ENCODE results near the gene JMJD7.

The JMJD7 gene

GRCh38 chr15:41866872-41867579, 39.1 kb downstream of the JMJD7 start:
- no peak for DNase-seq

- DNase-seq = no peak
Measured at GRCh38 chr15:41868321-41868720, 40.4 kb downstream of the JMJD7 start.

GRCh38 chr15:41869770-41870688, 42.1 kb downstream of the JMJD7 start:
- DNase-seq = no peak

- DNase-seq = peak; percentile 46
Measured at GRCh38 chr15:41870689-41871081, 42.8 kb downstream of the JMJD7 start.

- DNase-seq = no peak
Measured at GRCh38 chr15:41871175-41871905, 43.4 kb downstream of the JMJD7 start.

GRCh38 chr15:41872166-41872747, 44.4 kb downstream of the JMJD7 start:
- no peak for DNase-seq

- no peak for DNase-seq
Measured at GRCh38 chr15:41873711-41874110, 45.8 kb downstream of the JMJD7 start.

GRCh38 chr15:41874736-41875135, 46.8 kb downstream of the JMJD7 start:
- no peak for DNase-seq

GRCh38 chr15:41876007-41876406, 48.1 kb downstream of the JMJD7 start:
- DNase-seq = no peak

GRCh38 chr15:41876689-41877088, 48.8 kb downstream of the JMJD7 start:
- no peak for DNase-seq

GRCh38 chr15:41877631-41878354, 49.9 kb downstream of the JMJD7 start:
- DNase-seq = no peak

- no peak for DNase-seq
Measured at GRCh38 chr15:41878355-41878699, 50.4 kb downstream of the JMJD7 start.

- DNase-seq = no peak
Measured at GRCh38 chr15:41879321-41879845, 51.5 kb downstream of the JMJD7 start.

- DNase-seq = no peak
Measured at GRCh38 chr15:41880156-41880877, 52.4 kb downstream of the JMJD7 start.

GRCh38 chr15:41881086-41881485, 53.2 kb downstream of the JMJD7 start:
- DNase-seq = no peak

GRCh38 chr15:41881550-41881919, 53.6 kb downstream of the JMJD7 start:
- no peak for DNase-seq

GRCh38 chr15:41881920-41882688, 54.2 kb downstream of the JMJD7 start:
- no peak for DNase-seq

- DNase-seq = no peak
Measured at GRCh38 chr15:41882689-41883483, 55.0 kb downstream of the JMJD7 start.

GRCh38 chr15:41883484-41883825, 55.6 kb downstream of the JMJD7 start:
- no peak for DNase-seq

- DNase-seq = no peak
Measured at GRCh38 chr15:41884458-41884857, 56.6 kb downstream of the JMJD7 start.

Measured in T1000 (cell line).